HG03521 (cell line): ENCODE results near the gene AGAP2.
A peak's percentile ranks its signal among the peaks of the same experiment; 100 is the strongest.
"Not testable (repeated sequence)": the region's sequence is repeated elsewhere in the genome, so short reads cannot be mapped to it uniquely, and the experiment has no call there.

ENCODE experiments used
- ATAC-seq: cut with Tn5 transposase; IDR thresholded peaks from one replicate; pipeline ENCODE4 v1.9.1; 2021; ENCODE audit warnings: mild to moderate bottlenecking, moderate library complexity; ENCODE audit not compliant: unreplicated experiment

Gene AGAP2

GRCh38 chr12:57700317-57700716 lies 38.2 kb downstream of the AGAP2 start:
- ATAC-seq: no peak

GRCh38 chr12:57698414-57698813 lies 40.1 kb downstream of the AGAP2 start:
- no peak for ATAC-seq

GRCh38 chr12:57697076-57697475 lies 41.5 kb downstream of the AGAP2 start:
- ATAC-seq: no peak

- no peak for ATAC-seq
Observed at GRCh38 chr12:57695770-57696432, 42.6 kb downstream of the AGAP2 start.

- ATAC-seq: no peak
Observed at GRCh38 chr12:57694459-57695019, 44.0 kb downstream of the AGAP2 start.

GRCh38 chr12:57693659-57694458 lies 44.7 kb downstream of the AGAP2 start, which contains the start of gene OS9:
Gene OS9 (plus strand): TSS chr12:57694132. CDS start chr12:57694162, 30 bp downstream.
- ATAC-seq: peak; percentile 95

- no peak for ATAC-seq
Observed at GRCh38 chr12:57693317-57693658, 45.3 kb downstream of the AGAP2 start.

GRCh38 chr12:57692500-57692899 lies 46.0 kb downstream of the AGAP2 start:
- ATAC-seq: no peak

GRCh38 chr12:57688931-57689330 lies 49.6 kb downstream of the AGAP2 start:
- ATAC-seq: no peak

- no peak for ATAC-seq
Observed at GRCh38 chr12:57687862-57688261, 50.7 kb downstream of the AGAP2 start.

GRCh38 chr12:57679697-57680096 lies 58.8 kb downstream of the AGAP2 start:
- no peak for ATAC-seq

- ATAC-seq: not testable (repeated sequence)
Observed at GRCh38 chr12:57677947-57678346, 60.6 kb downstream of the AGAP2 start.

- no peak for ATAC-seq
Observed at GRCh38 chr12:57674691-57675090, 63.9 kb downstream of the AGAP2 start.
